Umbilical cord (tissue), 2 donors: ENCODE results near the gene METTL25B. TPM values are rescaled to one million over a fixed set of nuclear protein-coding genes. Genes with fewer than 3 reads are reported as not detected.
"Not testable (repeated sequence)": the region's sequence is repeated elsewhere in the genome, so short reads cannot be mapped to it uniquely, and the experiment has no call there.

Experiments
- DNase-seq: peaks from one replicate; pipeline ENCODE4 v3.0.0-alpha.2; 2015; ENCODE audit warnings: low spot score
- total RNA-seq: library from RNA; depleted of rRNA; stranded (reverse); fragments of >200 nt; gene quantifications from one replicate; pipeline ENCODE4 v1.2.3, GENCODE V29; 2014; ENCODE audit warnings: low replicate concordance; ENCODE audit not compliant: insufficient read depth

The METTL25B gene
- total RNA-seq, 1 donor from 2014 or later = 9.6 TPM

DNA sequence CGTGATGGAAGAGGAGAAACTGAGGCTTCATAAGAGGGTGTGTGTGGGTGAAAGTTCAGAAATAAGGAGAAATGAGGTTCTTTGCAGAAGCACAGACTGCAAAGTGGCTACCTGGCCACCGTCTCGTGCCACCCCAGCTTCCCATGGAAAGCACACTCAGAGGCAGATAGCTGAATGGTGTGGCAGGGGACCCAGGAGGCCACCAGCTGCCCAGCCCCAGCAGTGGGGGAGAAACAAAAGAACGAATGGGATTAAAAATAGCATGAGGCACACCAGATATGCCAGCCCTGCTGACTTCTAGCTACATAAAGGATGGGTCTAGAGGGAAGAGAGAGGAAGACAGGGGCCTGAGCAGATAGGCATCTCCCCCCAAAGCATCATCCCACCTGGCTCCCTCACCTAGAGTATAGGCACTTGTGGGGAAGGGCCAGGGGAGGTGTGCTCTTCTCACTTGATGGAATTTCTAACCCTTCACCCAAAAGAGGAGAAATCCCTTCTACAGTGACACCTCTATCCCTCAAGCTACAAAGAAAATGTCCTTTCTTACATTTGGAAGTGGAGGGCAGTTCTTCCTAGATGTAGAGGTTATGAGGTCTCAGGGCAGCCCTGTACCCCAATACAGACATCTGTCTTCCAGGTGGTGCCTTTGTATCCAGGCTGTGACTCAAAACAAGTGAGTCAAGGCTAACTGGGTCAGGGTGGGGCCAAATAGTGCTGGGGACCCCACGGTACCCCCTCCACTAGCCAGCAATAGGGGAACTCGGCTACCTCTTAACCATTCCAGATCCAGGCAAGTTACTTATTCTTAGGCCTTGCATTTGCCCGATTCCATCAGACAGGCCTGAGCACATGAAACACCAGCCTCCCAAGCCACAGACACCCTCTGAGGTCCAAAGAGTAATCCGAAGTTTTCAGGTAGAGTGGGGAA is 19.7 kb downstream of the METTL25B start:
- DNase-seq = no peak

DNA sequence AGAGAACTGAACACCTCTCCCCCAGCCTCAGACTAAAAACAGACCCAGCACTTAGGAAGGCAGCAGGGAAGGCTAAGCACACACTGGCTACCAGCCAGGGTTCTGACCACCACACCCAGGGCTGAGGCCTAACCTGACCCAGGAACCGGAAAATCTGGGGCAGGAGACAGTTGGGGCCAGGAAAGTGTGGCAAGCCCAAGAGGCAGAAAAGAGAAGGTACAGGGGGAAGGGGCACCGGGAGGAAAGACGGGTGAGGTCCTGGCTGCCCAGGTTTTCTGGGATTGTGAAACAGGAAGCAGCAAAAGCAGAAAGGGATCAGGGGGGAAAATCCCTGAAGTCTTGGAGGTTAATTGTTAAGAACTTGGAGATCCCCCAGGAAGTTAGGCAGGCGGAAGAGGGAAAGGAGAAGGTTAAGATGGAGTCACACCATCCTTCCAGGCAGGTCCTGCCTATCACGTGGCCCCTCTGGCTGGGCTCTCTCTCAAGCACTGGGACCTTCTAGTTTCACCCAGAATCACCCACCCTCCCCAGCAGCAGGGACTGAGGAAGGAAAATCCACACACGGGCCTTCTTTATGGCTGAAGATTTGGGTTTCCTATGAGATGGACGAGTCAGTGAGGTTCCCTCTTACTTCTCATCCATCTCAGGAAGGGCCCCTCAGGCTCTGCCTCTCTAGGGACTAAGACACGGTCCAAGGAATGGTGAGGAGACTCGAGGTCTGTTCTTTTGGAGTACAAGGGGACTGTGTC is 20.6 kb downstream of the METTL25B start:
- DNase-seq = peak; percentile 78

DNA sequence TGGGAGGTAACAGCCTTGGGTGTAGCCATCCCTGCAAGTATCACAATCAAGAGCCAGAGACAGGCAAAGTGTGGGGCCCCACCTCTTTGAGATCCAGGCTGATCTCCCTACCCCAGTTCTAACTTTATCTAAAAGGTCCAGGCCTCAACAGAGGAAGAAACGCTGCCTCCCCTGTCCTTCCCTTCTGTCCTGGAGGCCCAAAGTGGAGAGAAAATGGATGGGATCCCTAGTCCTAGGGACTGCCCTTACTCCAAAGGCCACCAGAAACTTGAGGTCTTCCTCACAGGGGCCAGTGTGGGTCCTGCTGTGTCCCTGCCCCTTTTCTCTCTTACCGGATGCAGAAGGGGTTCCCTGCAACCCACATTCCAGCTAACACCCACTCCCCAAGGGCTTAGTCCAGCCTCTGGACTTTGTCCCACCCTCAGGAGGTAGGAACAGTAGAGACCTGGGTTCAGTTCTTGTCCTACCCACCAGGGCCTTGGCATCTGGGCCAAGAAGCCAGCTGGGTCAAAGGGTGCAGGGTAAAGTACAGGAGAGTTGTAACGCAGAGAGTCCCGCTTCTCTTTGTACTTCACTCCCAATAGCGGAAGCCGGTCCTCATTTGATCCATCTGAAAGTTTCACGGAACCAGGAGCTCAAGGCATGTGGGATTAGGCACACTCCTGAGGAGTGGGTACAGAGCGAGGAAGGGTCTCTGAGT is 21.3 kb downstream of the METTL25B start:
- DNase-seq = no peak

DNA sequence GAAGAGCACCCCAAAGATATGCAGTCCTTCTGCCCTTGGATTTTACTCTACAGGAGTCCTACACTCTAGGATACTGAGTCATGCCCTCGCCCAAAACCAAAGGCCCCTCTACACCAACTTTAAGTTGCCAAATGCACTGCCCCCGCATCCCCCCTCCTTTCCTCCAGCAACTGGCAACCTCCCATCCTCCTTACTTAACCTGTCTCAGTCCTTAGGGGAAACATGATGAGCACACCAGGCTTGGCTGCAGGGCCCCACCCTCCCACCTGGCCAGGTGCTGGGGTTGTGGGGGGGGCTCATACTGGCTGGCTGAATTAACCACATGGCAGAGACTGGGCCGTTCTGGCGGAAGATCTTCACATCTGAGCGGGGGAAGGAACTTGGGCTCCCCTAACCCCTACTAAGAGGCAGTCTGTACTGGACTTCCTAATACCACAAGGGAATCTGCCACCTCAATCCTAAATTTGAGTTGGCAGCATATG is 22.0 kb downstream of the METTL25B start:
- no peak for DNase-seq

DNA sequence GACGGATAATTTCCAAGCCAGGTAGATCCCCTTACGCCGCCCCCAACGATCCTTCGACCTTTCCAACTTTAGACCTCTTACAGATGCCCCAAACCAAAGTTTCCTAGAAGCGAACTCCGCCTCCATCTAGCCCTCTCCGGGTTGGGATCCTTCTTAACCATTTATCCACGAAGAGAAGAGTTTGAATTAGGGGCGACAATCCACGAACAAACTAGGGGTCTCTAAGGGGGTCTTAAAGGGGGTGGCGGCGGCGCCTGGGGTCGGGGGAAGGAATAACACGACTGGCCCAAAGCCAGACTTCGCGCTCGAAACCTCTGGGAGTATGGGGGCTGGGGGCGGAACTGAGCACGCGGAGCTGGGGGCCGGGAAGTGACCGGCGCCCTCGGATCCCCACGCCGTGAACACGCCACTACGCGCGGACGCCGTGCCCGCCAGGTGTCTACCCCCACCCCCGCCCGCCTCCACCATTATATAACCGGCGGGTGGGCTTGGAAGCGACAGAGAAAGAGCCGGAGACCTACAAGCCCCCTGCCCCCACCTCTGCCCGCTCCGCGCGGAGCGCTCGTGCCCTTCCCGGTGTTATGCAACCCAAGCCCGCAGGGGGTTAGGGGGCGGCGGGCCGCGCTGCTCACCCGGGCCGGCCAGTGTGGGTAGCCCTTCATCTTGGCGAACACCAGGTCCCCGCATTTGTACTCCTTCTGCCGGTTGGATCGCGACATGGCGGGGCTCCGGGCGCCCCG is 22.6 kb downstream of the METTL25B start:
- DNase-seq = no peak

DNA sequence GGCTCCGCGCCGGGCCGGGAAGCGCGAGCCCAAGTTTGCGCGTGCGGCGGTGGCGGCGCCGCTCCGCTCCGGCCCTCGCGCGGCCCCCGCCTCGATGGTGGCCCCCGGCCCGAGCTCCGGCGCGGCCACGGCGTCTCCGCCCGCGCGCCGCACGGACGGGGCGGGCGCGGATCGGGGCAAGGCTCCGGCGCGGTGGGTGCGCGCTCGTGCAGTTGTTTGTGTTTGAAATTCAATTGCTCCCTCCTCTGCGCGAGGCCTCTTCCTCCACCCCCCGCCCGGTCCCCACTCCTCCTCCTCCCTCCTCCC is 23.1 kb downstream of the METTL25B start, which contains the start of gene HDGF:
Gene HDGF, minus strand, starts transcription at position 225 of the 306 bp plus-strand sequence. CDS start 246 bp downstream, outside the sequence.
- DNase-seq = no peak

DNA sequence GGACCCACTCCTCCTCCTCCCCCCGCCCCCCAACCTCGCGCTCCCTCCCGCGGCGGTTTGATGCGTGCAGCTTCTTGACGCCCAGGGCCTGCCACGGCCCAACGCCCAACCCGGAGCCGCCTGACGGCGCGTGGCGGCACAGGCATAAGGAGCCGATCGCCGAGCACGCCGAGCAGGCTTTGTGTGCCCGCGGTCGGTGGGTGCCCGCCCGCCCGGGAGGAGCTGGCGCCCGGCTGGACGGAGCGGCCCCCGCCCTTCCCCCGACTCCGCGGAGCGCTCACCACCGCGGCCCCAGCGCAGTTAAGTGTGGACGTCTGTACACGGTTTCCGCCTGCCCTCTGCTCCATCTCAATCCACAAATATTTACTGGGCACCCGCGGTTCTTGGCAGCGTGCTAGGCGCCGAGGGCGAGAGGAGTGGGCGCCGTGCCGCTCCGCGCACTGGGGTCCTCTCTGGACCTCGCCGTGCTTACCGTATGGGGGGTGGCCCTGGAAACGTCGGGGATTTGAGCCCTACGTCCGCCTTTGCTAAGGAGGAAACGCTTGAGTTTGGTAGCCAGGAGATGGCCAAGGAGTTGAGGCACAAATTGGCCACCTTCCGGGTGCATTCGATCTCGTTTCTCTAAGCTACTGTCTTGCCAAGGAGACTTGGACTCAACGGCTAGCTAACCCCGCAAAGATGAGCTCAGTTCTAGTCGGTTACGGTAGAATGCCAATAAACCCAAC is 23.6 kb downstream of the METTL25B start:
- peak; percentile 99 for DNase-seq

DNA sequence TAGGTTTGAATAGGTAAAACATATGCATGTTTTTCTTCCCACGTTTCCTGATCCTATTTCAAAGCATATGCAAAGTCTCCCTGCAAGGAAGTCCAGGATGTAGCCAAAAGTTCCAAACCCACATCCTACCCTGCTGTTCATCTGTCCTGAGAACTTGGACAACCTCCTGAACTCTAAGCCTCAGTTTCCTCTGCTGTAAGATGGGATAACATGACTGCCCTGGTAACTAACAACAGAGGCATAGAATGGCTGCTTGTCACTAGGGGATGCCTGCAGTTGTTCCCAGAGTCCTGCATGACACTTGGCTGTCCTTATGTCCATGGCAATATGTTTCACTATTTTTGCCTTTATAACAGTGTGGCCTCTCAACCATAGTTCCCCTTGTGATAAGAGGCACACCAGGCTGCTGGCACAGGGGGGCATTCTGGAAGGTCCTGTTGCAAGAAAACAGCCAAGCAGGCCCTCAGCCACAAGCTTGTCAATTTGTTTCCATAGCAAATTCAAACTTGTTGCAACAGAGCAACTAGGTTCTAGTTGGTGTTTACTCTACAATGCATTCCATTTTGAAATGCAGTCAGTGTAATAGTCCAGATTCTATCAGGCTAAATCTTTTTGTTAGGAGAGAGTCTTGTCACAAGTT is 24.7 kb downstream of the METTL25B start:
- no peak for DNase-seq

DNA sequence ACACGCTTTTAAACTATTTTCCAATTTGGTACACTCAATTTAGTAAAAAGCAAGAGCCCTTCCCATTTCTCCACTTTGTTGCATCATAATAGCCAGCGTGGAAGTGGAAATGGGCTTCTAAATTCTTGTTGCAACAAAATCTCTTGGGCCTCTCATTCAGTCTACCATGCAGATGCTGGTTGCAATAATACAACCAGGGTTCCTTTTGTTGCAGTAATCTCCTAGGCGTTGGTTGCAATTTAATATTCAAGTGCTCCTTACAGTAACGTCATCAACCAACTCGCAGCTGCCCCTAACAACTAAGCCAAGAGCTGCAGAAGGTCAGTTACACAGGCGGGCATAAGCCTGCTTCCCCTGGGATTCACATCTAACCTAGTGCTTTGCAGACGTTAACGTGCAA is 25.9 kb downstream of the METTL25B start:
- no peak for DNase-seq

DNA sequence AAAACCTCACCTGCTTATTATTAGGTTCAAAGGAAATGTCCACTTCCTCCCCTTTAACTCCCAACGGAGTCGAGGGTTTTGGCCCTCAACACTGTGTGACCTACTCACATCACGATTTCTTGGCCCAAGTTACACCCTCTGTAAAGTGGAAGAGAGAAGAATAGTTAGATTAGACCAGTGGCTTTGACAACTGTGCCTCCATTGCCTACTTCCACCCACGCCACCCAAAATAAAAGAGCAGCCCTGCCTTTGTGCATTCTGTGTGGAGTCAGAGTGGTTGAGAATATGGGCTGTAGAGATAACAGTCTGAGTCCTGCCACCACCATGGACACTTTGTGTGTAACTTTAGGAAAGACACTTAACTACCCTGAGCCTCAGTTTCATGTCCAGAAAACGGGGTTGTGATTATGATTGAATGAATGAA is 27.3 kb downstream of the METTL25B start:
- no peak for DNase-seq

DNA sequence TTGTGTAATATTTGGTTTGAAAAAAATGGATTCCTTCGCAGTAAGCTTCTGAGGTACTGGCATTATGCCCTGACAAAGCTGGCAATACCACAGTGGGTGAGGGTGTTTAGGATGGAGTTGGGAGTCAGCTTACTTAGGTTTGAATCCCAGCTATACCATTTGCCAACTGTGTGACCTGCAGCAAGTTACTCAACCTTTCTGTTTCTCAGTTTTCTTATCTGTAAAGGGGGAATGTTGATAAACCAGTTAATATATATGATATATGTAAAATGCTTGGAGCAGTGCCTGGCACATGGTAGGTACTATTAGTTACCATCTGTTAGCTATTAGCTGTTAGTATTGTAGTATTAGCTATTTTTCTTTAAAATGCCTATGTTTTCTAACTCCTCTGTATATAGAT is 28.1 kb downstream of the METTL25B start:
- no peak for DNase-seq

DNA sequence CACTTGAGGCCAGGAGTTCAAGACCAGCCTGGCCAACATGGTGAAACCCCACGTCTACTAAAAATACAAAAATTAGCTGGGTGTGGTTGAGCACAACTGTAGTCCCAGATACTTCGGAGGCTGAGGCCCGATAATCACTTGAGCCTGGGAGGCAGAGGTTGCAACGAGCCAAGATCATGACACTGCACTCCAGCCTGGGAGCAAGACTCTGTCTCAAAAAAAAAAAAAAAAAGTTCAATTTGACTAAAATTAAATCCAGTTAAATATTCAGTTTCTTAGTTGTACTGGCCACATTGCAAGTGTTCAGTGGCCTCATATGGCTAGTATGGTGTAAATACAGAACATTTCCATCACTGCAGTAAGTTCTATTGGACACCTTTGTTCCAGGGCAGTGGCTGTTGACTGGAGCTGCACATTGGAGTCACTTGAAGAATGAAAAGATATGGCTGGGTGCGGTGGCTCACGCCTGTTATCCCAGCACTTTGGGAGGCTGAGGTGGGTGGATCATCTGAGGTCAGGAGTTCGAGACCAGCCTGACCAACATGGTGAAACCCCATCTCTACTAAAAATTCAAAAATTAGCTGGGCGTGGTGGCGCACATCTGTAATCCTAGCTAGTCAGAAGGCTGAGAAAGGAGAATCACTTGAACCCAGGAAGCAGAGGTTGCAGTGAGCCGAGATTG is 29.4 kb downstream of the METTL25B start:
- DNase-seq = not testable (repeated sequence)

DNA sequence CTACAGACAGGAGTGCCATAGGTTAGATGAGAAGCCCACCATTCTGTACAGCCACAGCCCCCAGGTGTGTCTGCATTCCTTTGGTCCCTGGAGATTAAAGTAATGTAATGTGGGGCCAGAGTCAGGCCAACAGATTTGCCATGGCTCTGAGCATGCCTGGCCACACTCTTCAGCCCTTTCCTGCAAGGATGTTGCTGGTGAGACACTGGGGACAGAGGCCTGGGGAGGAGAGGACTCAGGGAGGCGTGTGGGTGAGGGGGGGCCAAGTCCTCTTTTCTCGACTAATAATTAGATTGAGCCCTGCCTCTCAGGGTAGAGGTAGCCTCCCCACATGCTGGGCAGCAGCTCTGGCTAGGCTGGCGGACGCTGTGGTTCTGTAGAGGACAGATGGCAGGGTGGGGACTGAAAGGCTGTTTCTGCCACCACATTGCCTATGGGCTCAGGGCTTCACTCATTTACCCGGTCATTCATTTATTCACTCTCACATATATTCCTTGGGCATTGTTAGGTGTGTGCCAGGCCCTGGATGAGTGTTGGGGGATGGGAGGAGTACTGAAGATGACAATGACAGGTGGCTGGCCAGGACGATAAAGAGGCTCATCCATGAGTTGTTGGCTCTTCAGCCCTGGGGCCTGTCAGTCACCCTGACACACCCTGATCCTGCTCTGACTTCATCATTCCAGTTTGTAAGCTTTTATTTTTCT is 32.0 kb downstream of the METTL25B start:
- DNase-seq = no peak

DNA sequence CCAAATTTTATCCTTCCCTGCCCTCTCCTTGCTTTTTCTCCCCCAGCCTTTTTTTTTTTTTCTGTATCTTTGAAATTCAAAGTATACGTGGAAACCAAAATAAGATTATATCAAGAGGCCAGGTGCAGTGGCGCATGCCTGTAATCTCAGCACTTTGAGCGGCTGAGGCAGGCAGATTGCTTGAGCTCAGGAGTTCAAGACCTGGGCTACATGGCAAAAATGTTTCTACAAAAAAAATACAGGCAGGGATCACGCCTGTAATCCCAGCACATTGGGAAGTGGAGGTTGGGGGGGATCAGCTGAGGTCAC is 32.5 kb downstream of the METTL25B start:
- no peak for DNase-seq

DNA sequence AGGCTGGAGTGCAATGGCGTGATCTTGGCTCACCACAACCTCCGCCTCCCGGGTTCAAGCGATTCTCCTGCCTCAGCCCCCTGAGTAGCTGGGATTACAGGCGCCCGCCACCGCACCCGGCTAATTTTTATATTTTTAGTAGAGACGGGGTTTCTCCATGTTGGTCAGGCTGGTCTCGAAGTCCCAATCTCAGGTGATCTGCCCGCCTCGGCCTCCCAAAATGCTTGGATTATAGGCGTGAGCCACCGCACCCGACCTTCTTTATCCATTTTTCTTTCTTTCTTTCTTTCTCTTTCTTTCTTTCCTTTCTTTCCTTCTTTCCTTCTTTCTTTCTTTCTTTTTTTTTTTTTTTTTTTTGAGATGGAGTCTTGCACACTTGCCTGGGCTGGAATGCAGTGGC is 36.9 kb downstream of the METTL25B start:
- not testable (repeated sequence) for DNase-seq

DNA sequence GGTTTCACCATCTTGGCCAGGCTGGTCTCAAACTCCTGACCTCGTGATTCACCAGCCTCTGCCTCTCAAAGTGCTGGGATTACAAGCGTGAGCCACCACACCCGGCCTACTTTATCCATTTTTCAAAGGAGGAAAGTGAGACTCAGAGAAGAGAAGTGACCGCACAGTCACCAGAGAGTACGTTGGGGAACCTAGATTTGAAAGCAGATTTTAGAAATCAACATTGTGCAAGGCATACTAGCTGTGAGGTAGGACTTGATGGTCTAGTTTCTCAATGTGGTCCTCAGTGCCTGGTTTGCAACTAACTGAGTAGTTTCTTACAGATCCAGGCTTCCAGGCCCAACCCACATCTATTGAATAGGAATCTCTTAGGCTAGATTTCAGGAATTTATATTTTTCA is 37.4 kb downstream of the METTL25B start:
- DNase-seq = no peak

DNA sequence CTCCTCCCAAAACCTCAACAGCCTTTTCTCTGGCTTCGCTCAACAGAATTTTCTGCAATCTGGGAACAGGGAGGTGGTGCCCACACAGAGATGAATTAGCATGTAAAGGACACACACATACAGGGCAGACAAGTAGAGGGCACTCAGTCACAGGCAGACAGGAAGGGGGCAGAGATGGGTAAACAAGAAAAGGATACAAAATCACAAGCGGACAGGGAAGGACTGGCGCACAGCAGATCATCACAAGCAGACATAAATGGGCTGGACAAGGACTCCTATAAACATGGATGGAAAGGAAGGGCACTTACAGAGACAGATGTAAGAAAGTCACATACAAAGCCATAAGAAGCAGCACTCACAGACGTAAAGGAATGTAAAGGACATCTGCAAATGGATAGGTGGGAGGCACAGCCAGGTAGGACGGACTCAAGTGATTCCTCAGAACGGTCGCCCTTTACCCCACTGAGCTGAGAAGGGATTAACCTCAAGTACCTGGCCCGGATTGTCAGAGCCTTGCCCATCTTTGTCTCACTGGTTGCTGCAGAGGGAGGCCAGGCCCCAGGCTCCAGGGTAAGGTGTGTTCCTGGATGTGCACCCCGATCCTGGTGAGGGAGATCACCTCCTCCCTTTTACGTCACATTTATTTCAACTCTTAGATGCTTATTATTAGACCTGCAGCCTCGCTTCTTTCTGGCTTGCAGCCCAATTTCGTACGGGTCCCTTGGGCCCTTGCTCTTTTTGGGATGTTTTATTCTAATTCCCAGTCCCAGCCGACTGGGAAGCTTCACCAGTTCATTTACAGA is 38.2 kb downstream of the METTL25B start:
- peak; percentile 31 for DNase-seq
